H1 (cell line): Measurements from ENCODE around the gene SAPCD1.

Experiments used
- EZH2 ChIP-seq: fragments of 200-600 bp; sonication (generic); IDR thresholded peaks from 2 replicates; pipeline ENCODE4 v1.7.1; 2012; ENCODE audit warnings: low read depth, mild to moderate bottlenecking, moderate library complexity, low read length, inconsistent platforms; ENCODE audit not compliant: severe bottlenecking
- GTF2F1 ChIP-seq: IDR thresholded peaks from 2 replicates; pipeline ENCODE4 v1.6.1; 2012; ENCODE audit warnings: low read depth, low read length, improper control_type of control experiment, borderline replicate concordance
- JUN ChIP-seq: IDR thresholded peaks from 2 replicates; pipeline ENCODE4 v1.6.1; 2011; ENCODE audit warnings: low read depth, mild to moderate bottlenecking, improper control_type of control experiment, low read length
- JUND ChIP-seq: IDR thresholded peaks from 2 replicates; pipeline ENCODE4 v1.6.1; 2011; ENCODE audit warnings: mild to moderate bottlenecking, improper control_type of control experiment, low read length
- POLR2A ChIP-seq, 2 experiments: IDR thresholded peaks; 1 replicate in 1 of 2; 2 replicates in 1 of 2; pipeline ENCODE4 v1.6.1; 2011; ENCODE audit warnings: low read depth in 2 of 2, low read length in 2 of 2, mild to moderate bottlenecking in 2 of 2; ENCODE audit errors: control extremely low read depth in 1 of 2
- POLR2AphosphoS5 ChIP-seq: IDR thresholded peaks from 2 replicates; pipeline ENCODE4 v1.6.1; 2011; ENCODE audit warnings: low read depth, low read length
- RFX5 ChIP-seq: IDR thresholded peaks from 2 replicates; pipeline ENCODE4 v1.6.1; 2011; ENCODE audit warnings: low read depth, low read length, improper control_type of control experiment, borderline replicate concordance
- SP1 ChIP-seq: IDR thresholded peaks from 2 replicates; pipeline ENCODE4 v1.6.1; 2011; ENCODE audit warnings: low read depth, low read length
- ZNF274 ChIP-seq: IDR thresholded peaks from 2 replicates; pipeline ENCODE4 v1.7.0; 2012; ENCODE audit warnings: low read length, borderline replicate concordance; ENCODE audit errors: extremely low read depth
- TF ChIP-seq, protein P1 (sequence below), 3 experiments: IDR thresholded peaks; 1 replicate in 2 of 3; 2 replicates in 1 of 3; pipeline versions ENCODE4 v1.5.1 to v1.6.1; 2011; ENCODE audit warnings: low read length in 3 of 3, mild to moderate bottlenecking in 3 of 3, inconsistent platforms in 2 of 3, low read depth in 1 of 3, moderate library complexity in 1 of 3; ENCODE audit not compliant: insufficient read depth in 1 of 3; ENCODE audit errors: control extremely low read depth in 1 of 3

DNA sequence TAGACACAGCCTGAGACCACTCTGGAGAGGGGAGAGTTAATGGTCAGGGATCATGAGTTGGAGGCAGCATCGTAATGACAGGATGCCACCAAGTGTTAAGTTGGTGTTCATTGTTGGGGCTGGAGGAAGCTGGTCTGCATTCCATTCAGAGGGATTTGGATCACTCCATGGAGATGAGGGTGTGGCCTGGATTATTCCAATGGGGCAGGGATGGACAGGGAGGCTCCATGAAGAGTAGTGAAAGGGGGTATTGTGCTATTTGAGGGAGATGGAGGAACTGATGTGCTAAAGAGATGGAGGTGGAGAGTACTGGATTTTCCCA is 1.1 kb downstream of the SAPCD1 start:
- TF ChIP-seq, protein P1, sequence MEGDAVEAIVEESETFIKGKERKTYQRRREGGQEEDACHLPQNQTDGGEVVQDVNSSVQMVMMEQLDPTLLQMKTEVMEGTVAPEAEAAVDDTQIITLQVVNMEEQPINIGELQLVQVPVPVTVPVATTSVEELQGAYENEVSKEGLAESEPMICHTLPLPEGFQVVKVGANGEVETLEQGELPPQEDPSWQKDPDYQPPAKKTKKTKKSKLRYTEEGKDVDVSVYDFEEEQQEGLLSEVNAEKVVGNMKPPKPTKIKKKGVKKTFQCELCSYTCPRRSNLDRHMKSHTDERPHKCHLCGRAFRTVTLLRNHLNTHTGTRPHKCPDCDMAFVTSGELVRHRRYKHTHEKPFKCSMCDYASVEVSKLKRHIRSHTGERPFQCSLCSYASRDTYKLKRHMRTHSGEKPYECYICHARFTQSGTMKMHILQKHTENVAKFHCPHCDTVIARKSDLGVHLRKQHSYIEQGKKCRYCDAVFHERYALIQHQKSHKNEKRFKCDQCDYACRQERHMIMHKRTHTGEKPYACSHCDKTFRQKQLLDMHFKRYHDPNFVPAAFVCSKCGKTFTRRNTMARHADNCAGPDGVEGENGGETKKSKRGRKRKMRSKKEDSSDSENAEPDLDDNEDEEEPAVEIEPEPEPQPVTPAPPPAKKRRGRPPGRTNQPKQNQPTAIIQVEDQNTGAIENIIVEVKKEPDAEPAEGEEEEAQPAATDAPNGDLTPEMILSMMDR (IDR thresholded peaks at IDR 0.05; ENCODE audit: control extremely low read depth in 1 of 3, insufficient read depth in 1 of 3, low read depth in 1 of 3, low read length in 3 of 3): no peak
- TF ChIP-seq POLR2A (IDR thresholded peaks at IDR 0.05; ENCODE audit: control extremely low read depth in 1 of 2, low read depth in 2 of 2, low read length in 2 of 2) (no peak), SP1 (0 out of 2 replicates have a peak, but pooled peaks have one; percentile 36), ZNF274 (no peak), JUN (no peak), GTF2F1 (no peak), RFX5 (no peak), EZH2 (no peak), JUND (peak; percentile 39; the same call in 1 of the 2 replicates), POLR2AphosphoS5 (no peak)
